Thyroid gland (tissue), 4 donors: ENCODE measurements around the gene NFYC. TPM values are rescaled to one million over a fixed set of nuclear protein-coding genes. Genes with fewer than 3 reads are reported as not detected.

Experiments used
- DNase-seq, 2 donors: peaks; one replicate each; pipeline ENCODE4 v3.0.0-alpha.2; 2019
- H3K27ac ChIP-seq, 3 donors: fragments of 200-600 bp; sonication (generic); 1 replicate in 2 of 3; 2 replicates in 1 of 3; pipeline ENCODE4 v1.5.1; 2016 to 2019; ENCODE audit warnings: mild to moderate bottlenecking in 1 of 3, moderate library complexity in 1 of 3
- H3K27me3 ChIP-seq: fragments of 200-600 bp; sonication (generic); one replicate; pipeline ENCODE4 v1.5.1; 2019
- H3K36me3 ChIP-seq, 2 donors: fragments of 200-600 bp; sonication (generic); one replicate each; pipeline ENCODE4 v1.5.1; 2016 to 2019
- H3K4me1 ChIP-seq, 2 donors: fragments of 200-600 bp; sonication (generic); one replicate each; pipeline ENCODE4 v1.5.1; 2017 to 2019
- H3K4me3 ChIP-seq, 3 donors: fragments of 200-600 bp; sonication (generic); replicated peaks in 1 of 3; 1 replicate in 2 of 3; 2 replicates in 1 of 3; pipeline ENCODE4 v1.5.1; 2016; ENCODE audit warnings: mild to moderate bottlenecking in 1 of 3
- H3K9me3 ChIP-seq: fragments of 200-600 bp; sonication (generic); one replicate; pipeline ENCODE4 v1.5.1; 2017
- POLR2A ChIP-seq, 2 donors: fragments of 450-650 bp; IDR thresholded peaks; one replicate each; pipeline ENCODE4 v1.6.1; 2017; ENCODE audit warnings: antibody characterized with exemption in 2 of 2, mild to moderate bottlenecking in 2 of 2, moderate library complexity in 1 of 2
- WGBS, 2 donors: methylation state at CpG; one replicate each; pipeline ENCODE4 v1.1.5; 2017; 5-methylcytosine and 5-hydroxymethylcytosine counted together
- intact Hi-C: fragments of 100-400 bp; cut with DNase I; formaldehyde crosslinking; loops from one replicate; pipeline ENCODE4 v1.15.1; 2023
- total RNA-seq, 4 donors: library from RNA; depleted of rRNA; stranded (reverse); fragments of >200 nt; gene quantifications; one replicate each; pipeline ENCODE4 v1.2.3, GENCODE V29; 2016
- TF ChIP-seq, protein P1 (sequence below), 6 experiments: fragments of 200-600 bp in 3 of 6; fragments of 450-650 bp in 3 of 6; sonication (generic) in 3 of 6; IDR thresholded peaks; one replicate each; pipeline ENCODE4 v1.5.1; 2016 to 2019; ENCODE audit warnings: antibody characterized with exemption in 6 of 6, mild to moderate bottlenecking in 2 of 6, inconsistent platforms in 1 of 6, moderate library complexity in 1 of 6

Gene NFYC
- total RNA-seq, 4 donors from 2014 or later: 70.5 to 175 (median 96.7) TPM

DNA sequence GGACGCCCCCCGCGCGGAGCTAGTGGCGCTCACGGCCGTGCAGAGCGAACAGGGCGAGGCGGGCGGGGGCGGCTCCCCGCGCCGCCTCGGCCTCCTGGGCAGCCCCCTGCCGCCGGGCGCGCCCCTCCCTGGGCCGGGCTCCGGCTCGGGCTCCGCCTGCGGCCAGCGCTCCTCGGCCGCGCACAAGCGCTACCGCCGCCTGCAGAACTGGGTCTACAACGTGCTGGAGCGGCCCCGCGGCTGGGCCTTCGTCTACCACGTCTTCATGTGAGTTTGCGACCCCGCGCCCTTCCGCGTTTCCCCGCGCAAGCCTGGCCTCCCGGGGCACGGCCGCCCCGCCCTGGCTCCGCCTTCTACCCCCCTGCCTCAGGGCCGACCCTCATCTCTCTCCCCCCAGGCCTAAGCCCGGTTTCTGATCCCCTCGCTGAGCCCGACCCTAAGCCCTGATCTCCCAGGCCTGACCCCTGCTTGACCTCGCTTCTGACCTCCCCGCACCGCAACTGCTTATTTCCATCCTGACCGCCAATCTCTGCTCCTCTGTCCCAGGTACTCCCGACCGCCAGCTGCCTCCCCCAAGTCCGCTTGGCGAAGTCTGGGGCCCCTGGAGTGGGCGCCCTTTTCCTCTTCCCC lies 92.8 kb downstream of the NFYC start:
- H3K27ac ChIP-seq: no peak overlapping the region
- peaks cover 13 to 14% of the 10 kb centered on the region in 2 donors for H3K4me1 ChIP-seq
- peak in 1 of 2 donors; percentile 33 for DNase-seq
- H3K4me3 ChIP-seq: no peak overlapping the region
- H3K36me3 ChIP-seq: no peaks in the 10 kb centered on the region
- TF ChIP-seq, protein P1, sequence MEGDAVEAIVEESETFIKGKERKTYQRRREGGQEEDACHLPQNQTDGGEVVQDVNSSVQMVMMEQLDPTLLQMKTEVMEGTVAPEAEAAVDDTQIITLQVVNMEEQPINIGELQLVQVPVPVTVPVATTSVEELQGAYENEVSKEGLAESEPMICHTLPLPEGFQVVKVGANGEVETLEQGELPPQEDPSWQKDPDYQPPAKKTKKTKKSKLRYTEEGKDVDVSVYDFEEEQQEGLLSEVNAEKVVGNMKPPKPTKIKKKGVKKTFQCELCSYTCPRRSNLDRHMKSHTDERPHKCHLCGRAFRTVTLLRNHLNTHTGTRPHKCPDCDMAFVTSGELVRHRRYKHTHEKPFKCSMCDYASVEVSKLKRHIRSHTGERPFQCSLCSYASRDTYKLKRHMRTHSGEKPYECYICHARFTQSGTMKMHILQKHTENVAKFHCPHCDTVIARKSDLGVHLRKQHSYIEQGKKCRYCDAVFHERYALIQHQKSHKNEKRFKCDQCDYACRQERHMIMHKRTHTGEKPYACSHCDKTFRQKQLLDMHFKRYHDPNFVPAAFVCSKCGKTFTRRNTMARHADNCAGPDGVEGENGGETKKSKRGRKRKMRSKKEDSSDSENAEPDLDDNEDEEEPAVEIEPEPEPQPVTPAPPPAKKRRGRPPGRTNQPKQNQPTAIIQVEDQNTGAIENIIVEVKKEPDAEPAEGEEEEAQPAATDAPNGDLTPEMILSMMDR (IDR thresholded peaks at IDR 0.05): no peak
- TF ChIP-seq POLR2A (IDR thresholded peaks at IDR 0.05): no peak
- H3K27me3 ChIP-seq: no peaks in the 10 kb centered on the region
- intact Hi-C loops: loop anchor here (10.0 kb wide), 1 partner anchor 89 kb away; the partner anchor contains the start of gene NFYC
- WGBS, 2 donors: 51 to 63% methylated on average over 18 to 29 of the region's 63 CpGs
- H3K9me3 ChIP-seq: no peaks in the 10 kb centered on the region

DNA sequence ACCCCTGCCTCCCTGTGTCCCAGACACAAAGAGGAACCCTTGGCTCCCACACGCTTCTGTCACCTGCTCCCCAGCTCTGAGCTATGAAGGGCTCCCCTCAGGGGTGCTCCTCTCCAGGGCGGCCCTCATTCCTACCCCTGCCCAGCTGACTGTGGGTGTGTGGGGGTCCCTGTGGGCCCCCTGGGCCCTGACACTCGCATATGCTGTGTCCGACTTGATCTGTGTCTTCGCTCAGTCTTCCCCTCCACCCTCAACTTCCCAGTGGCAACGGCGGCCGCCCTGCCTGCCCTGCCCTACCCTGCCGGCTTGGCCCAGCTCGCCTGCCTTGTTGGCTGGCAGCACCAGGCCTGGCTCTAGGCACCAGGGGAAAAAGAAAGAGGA lies 93.3 kb downstream of the NFYC start:
- Histone ChIP-seq H3K36me3 (no peaks in the 10 kb centered on the region), H3K27me3 (no peaks in the 10 kb centered on the region), H3K4me3 (no peak overlapping the region), H3K9me3 (no peaks in the 10 kb centered on the region), H3K4me1 (peaks cover 13 to 14% of the 10 kb centered on the region in 2 donors), H3K27ac (no peak overlapping the region)
- WGBS, 2 donors: 93 to 96% methylated on average over 10 of the region's 10 CpGs
- TF ChIP-seq, protein P1 (IDR thresholded peaks at IDR 0.05): no peak
- no peak for TF ChIP-seq POLR2A (IDR thresholded peaks at IDR 0.05)
- no peak for DNase-seq
- intact Hi-C loops: loop anchor here (10.0 kb wide), 1 partner anchor 90 kb away; the partner anchor contains the start of gene NFYC

DNA sequence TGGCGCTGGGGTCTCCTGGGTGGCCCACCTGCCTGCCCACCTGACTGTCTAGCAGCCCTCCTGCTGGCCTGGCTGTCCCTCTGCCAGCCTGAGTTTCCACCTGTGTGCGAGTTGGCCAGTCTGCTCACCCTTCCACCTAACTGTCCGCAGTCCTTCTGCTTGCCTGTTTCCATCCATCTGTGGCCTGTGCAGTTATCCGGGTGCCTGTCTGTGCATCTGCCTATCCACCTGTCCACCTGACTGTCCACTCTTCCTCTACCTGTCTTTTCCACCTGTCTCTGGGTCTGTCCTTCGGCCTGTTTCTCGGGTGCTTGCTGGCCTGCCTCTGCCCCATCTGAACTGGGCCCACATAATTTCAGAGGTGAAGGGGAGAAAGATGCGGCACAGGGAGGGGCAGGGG lies 93.9 kb downstream of the NFYC start:
- intact Hi-C loops: loop anchor here (10.0 kb wide), 1 partner anchor 91 kb away; the partner anchor contains the start of gene NFYC
- Histone ChIP-seq H3K4me3 (no peak overlapping the region), H3K27ac (no peak overlapping the region), H3K36me3 (no peaks in the 10 kb centered on the region), H3K9me3 (no peaks in the 10 kb centered on the region), H3K4me1 (peaks cover 13 to 14% of the 10 kb centered on the region in 2 donors), H3K27me3 (no peaks in the 10 kb centered on the region)
- 94 to 98% methylated on average over 6 to 7 of the region's 7 CpGs for WGBS, 2 donors
- no peak for DNase-seq
- TF ChIP-seq POLR2A (IDR thresholded peaks at IDR 0.05): no peak

DNA sequence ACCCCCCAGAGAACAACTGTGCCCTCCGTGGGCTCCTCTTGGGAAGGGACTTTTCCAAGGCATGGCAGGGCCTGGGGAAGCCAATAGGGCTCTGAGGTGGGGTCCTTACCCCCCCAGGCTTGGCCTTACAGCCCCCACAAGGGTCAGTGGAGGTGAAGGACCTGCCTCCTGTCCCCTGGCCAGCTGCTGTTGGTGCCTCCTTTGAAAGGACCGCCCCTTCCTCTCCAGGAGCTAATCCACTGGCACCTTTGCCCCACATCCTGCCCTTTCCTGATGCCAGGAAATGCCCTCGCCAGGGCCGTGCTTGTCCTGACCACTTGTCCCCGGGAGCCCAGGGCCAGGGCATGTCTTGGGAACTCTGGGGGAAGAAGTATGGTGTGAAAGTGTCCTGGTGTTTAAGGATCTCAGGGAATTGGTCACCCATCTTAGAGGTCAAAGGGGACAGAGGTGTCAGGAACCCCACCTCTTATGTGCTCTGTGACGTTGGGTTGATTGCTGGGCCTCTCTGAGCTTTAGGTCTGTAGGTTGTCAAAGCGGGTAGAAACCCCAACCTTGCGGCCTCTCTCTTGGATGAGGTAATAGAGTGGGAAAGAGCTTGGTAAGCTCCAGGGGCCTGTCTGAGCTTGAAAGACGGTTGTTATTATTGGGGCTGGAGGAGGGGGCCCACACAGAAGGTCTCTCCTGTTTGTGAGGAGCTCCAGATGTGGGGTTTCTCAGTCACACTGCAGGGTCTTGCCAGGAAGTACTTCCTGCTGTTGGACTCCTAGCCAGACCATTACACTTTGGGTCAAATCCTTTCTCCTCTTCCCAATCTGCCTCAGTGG lies 94.9 kb downstream of the NFYC start:
- Histone ChIP-seq H3K4me1 (peaks cover 13 to 14% of the 10 kb centered on the region in 2 donors), H3K9me3 (no peaks in the 10 kb centered on the region), H3K36me3 (no peaks in the 10 kb centered on the region), H3K27me3 (no peaks in the 10 kb centered on the region), H3K27ac (no peak overlapping the region), H3K4me3 (no peak overlapping the region)
- DNase-seq: no peak
- TF ChIP-seq POLR2A (IDR thresholded peaks at IDR 0.05): no peak
- TF ChIP-seq, protein P1 (IDR thresholded peaks at IDR 0.05): no peak
- WGBS, 2 donors: 77 to 79% methylated on average over 8 to 9 of the region's 9 CpGs
- intact Hi-C loops: loop anchor here (10.0 kb wide), 1 partner anchor 92 kb away; the partner anchor contains the start of gene NFYC

DNA sequence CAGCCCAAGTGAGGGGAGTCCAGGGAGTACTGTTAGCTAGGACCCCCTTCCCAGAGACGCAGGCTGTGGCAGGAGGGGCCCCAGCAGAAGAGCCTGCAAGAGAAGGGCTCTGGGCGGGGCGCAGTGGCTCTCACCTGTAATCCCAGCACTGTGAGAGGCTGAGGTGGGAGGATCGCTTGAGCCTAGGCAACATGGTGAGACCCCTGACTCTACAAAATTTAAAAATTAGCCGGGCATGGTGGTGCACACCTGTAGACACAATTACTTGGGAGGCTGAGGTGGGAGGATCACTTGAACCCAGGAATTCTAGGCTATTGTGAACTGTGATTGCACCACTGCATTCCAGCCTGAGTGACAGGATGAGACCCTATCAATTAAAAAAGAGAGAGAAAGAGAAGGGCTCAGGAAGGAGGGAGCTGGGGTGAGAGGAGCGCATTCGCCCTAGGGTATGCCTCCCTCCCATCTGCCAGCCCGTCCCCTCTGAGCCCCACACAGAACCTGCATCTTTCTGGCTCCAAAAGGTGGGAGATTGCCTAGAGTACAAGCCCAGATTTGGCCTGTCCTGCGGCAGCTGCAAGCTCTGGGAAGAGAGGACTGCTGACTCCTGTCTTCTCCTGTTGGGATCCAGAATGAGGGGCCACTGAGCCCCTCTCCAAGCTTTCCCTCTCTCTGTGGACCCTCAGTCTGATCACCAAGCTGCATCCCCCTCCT lies 95.6 kb downstream of the NFYC start:
- TF ChIP-seq POLR2A (IDR thresholded peaks at IDR 0.05): no peak
- TF ChIP-seq, protein P1 (IDR thresholded peaks at IDR 0.05): no peak
- no peak for DNase-seq
- Histone ChIP-seq H3K4me1 (peaks cover 12 to 13% of the 10 kb centered on the region in 2 donors), H3K27ac (no peak overlapping the region), H3K4me3 (no peak overlapping the region), H3K36me3 (no peaks in the 10 kb centered on the region), H3K9me3 (no peaks in the 10 kb centered on the region), H3K27me3 (no peaks in the 10 kb centered on the region)
- intact Hi-C loops: loop anchor here (10.0 kb wide), 1 partner anchor 92 kb away; the partner anchor contains the start of gene NFYC
- 94 to 99% methylated on average over 7 to 9 of the region's 9 CpGs for WGBS, 2 donors
